ENCODE measurements around the gene RNF223. TPM values are rescaled to one million over a fixed set of nuclear protein-coding genes. Genes with fewer than 3 reads are reported as not detected.

Gene RNF223
- total RNA-seq, 1 experiment from 2014 or later: 6.3 TPM

DNA sequence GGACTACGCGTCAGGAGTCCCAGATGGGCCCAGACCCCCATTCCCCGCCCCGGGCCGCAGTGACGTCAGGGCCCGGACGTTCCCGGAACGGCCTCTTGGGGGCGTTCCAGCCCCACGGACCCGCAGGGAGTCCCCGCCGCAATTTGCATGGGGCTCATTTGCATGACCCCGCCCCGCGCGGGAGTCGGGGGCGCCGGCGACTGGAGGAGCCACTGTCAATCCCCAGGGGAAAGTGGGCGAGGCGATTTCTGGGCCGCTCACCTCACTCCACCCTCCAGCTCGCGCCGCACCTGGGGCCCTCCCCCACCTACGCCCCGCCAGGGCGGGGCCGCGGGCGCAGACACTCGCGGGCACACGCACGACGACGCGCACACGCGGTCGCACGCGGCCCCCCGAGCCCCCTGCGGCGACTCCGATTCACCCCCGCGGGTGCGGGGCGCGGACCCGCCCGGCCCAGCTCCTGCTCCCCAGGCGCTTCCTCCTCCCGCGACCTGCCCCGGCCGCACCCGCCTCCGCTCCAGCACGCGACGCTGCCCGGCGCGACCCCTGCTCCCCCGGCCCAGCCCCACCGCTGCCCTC is 41.0 kb downstream of the RNF223 start:
- Histone ChIP-seq H2AFZ (ENCODE audit: low read depth, low read length, poor library complexity, severe bottlenecking) (no peak overlapping the region), H3K4me2 (ENCODE audit: low read length) (no peak overlapping the region), H3K36me3 (ENCODE audit: control insufficient read depth in 1 of 2, insufficient read depth in 2 of 2, low read length in 2 of 2) (peaks cover 0 to 16% of the 10 kb centered on the region in 2 experiments; a peak in 1 of 4 replicates), H3K9ac (ENCODE audit: low read length) (no peak overlapping the region), H3K27ac (ENCODE audit: low read depth, low read length) (no peak overlapping the region), H3K4me1 (ENCODE audit: control insufficient read depth in 1 of 2, insufficient read depth in 2 of 2, low read length in 2 of 2) (peaks cover 0 to 6% of the 10 kb centered on the region in 2 experiments; a peak in 1 of 4 replicates), H3K9me2 (ENCODE audit: insufficient read depth) (no peaks in the 10 kb centered on the region), H4K20me1 (ENCODE audit: insufficient read depth) (no peaks in the 10 kb centered on the region), H3K9me3 (ENCODE audit: control insufficient read depth in 1 of 2, insufficient read depth in 1 of 2, low read depth in 1 of 2, low read length in 2 of 2) (no peaks in the 10 kb centered on the region), H3K4me3 (replicated peaks in 1 of 2; ENCODE audit: low read depth in 1 of 2, low read length in 2 of 2) (no peak overlapping the region), H3K27me3 (ENCODE audit: insufficient read depth, low read length) (no peaks in the 10 kb centered on the region), H3K79me2 (ENCODE audit: insufficient read depth, low read length) (peaks cover 60% of the 10 kb centered on the region)
- ATAC-seq (peak; percentile 90), DNase-seq (ENCODE audit: low read depth, low spot score) (no peak)
- CTCF ChIA-PET: no interaction called here
- POLR2A ChIA-PET: no interaction called here
- intact Hi-C loops (cut with micrococcal nuclease): no loop called here
- RAD21 ChIA-PET (ENCODE audit: low non-redundant PET in 1 of 2, low total read pairs in 2 of 2, uncharacterized antibody in 2 of 2, unreplicated experiment in 2 of 2): no interaction called here
- no TSS peak for BruUV-seq (replicated peaks)
- peak; percentile 79 for TF ChIP-seq RAD21 (IDR thresholded peaks at IDR 0.05; ENCODE audit: low read depth)
- TF ChIP-seq ZFX (IDR thresholded peaks at IDR 0.05): no peak
- TF ChIP-seq, protein P1, sequence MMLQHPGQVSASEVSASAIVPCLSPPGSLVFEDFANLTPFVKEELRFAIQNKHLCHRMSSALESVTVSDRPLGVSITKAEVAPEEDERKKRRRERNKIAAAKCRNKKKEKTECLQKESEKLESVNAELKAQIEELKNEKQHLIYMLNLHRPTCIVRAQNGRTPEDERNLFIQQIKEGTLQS (IDR thresholded peaks at IDR 0.05): no peak
- TF ChIP-seq, protein P2, sequence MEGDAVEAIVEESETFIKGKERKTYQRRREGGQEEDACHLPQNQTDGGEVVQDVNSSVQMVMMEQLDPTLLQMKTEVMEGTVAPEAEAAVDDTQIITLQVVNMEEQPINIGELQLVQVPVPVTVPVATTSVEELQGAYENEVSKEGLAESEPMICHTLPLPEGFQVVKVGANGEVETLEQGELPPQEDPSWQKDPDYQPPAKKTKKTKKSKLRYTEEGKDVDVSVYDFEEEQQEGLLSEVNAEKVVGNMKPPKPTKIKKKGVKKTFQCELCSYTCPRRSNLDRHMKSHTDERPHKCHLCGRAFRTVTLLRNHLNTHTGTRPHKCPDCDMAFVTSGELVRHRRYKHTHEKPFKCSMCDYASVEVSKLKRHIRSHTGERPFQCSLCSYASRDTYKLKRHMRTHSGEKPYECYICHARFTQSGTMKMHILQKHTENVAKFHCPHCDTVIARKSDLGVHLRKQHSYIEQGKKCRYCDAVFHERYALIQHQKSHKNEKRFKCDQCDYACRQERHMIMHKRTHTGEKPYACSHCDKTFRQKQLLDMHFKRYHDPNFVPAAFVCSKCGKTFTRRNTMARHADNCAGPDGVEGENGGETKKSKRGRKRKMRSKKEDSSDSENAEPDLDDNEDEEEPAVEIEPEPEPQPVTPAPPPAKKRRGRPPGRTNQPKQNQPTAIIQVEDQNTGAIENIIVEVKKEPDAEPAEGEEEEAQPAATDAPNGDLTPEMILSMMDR (IDR thresholded peaks at IDR 0.05 in 2 of 3, conservative IDR thresholded peaks at IDR 0.05 in 1 of 3; ENCODE audit: borderline replicate concordance in 1 of 3, insufficient read depth in 1 of 3, low read depth in 2 of 3, low read length in 2 of 3): peak in 2 of 3 experiments; percentile 67 to 69; a peak in 5 of 6 replicates

DNA sequence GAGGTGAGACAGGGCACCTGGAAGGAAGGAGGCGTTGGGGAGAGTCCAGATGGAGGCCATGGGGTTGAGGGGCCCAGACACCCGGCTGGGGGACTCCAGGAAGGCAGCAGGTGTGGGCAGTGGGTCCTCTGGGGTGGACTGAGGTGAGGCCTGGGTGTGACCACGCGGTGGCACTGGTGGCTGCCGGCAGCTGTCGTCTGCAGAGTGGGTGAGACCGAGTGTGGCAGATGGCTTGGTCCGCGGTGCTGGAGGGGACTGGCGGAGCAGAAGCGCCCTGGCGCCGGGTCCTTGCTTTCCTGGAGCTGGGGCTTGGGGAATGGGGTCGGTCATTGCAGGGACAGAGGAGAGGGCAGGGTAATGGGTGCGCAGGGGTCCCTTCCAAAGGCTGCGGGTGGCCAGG is 41.7 kb downstream of the RNF223 start:
- intact Hi-C loops (cut with micrococcal nuclease): no loop called here
- Histone ChIP-seq H3K9me3 (ENCODE audit: control insufficient read depth in 1 of 2, insufficient read depth in 1 of 2, low read depth in 1 of 2, low read length in 2 of 2) (no peaks in the 10 kb centered on the region), H3K4me3 (replicated peaks in 1 of 2; ENCODE audit: low read depth in 1 of 2, low read length in 2 of 2) (no peak overlapping the region), H3K4me2 (ENCODE audit: low read length) (no peak overlapping the region), H3K36me3 (ENCODE audit: control insufficient read depth in 1 of 2, insufficient read depth in 2 of 2, low read length in 2 of 2) (peaks cover 0 to 21% of the 10 kb centered on the region in 2 experiments; a peak in 1 of 4 replicates), H2AFZ (ENCODE audit: low read depth, low read length, poor library complexity, severe bottlenecking) (no peak overlapping the region), H4K20me1 (ENCODE audit: insufficient read depth) (no peaks in the 10 kb centered on the region), H3K27ac (ENCODE audit: low read depth, low read length) (no peak overlapping the region; the same call in 1 of the 2 replicates), H3K9ac (ENCODE audit: low read length) (no peak overlapping the region), H3K79me2 (ENCODE audit: insufficient read depth, low read length) (peaks cover 62% of the 10 kb centered on the region), H3K27me3 (ENCODE audit: insufficient read depth, low read length) (no peaks in the 10 kb centered on the region), H3K4me1 (ENCODE audit: control insufficient read depth in 1 of 2, insufficient read depth in 2 of 2, low read length in 2 of 2) (peaks cover 0 to 6% of the 10 kb centered on the region in 2 experiments; a peak in 1 of 4 replicates), H3K9me2 (ENCODE audit: insufficient read depth) (no peaks in the 10 kb centered on the region)
- no TSS peak for BruUV-seq (replicated peaks)
- no peak for DNase-seq (ENCODE audit: low read depth, low spot score)
- ChIA-PET RAD21 (ENCODE audit: low non-redundant PET in 1 of 2, low total read pairs in 2 of 2, uncharacterized antibody in 2 of 2, unreplicated experiment in 2 of 2) (no interaction called here), CTCF (no interaction called here), POLR2A (no interaction called here)
- TF ChIP-seq, protein P3, sequence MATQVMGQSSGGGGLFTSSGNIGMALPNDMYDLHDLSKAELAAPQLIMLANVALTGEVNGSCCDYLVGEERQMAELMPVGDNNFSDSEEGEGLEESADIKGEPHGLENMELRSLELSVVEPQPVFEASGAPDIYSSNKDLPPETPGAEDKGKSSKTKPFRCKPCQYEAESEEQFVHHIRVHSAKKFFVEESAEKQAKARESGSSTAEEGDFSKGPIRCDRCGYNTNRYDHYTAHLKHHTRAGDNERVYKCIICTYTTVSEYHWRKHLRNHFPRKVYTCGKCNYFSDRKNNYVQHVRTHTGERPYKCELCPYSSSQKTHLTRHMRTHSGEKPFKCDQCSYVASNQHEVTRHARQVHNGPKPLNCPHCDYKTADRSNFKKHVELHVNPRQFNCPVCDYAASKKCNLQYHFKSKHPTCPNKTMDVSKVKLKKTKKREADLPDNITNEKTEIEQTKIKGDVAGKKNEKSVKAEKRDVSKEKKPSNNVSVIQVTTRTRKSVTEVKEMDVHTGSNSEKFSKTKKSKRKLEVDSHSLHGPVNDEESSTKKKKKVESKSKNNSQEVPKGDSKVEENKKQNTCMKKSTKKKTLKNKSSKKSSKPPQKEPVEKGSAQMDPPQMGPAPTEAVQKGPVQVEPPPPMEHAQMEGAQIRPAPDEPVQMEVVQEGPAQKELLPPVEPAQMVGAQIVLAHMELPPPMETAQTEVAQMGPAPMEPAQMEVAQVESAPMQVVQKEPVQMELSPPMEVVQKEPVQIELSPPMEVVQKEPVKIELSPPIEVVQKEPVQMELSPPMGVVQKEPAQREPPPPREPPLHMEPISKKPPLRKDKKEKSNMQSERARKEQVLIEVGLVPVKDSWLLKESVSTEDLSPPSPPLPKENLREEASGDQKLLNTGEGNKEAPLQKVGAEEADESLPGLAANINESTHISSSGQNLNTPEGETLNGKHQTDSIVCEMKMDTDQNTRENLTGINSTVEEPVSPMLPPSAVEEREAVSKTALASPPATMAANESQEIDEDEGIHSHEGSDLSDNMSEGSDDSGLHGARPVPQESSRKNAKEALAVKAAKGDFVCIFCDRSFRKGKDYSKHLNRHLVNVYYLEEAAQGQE (IDR thresholded peaks at IDR 0.05; ENCODE audit: low read depth): no peak
- TF ChIP-seq ZNF274 (IDR thresholded peaks at IDR 0.05; ENCODE audit: low read depth, low read length) (no peak), FOSL1 (IDR thresholded peaks at IDR 0.05; ENCODE audit: low read depth) (no peak), CEBPB (IDR thresholded peaks at IDR 0.05; ENCODE audit: low read depth) (no peak), SIN3A (IDR thresholded peaks at IDR 0.05; ENCODE audit: low read depth) (no peak), RAD21 (IDR thresholded peaks at IDR 0.05; ENCODE audit: low read depth) (no peak), POLR2A (IDR thresholded peaks at IDR 0.05; ENCODE audit: borderline replicate concordance, extremely low read depth, insufficient read depth, insufficient read length) (no peak)
- TF ChIP-seq, protein P1 (IDR thresholded peaks at IDR 0.05): no peak
- TF ChIP-seq, protein P4, sequence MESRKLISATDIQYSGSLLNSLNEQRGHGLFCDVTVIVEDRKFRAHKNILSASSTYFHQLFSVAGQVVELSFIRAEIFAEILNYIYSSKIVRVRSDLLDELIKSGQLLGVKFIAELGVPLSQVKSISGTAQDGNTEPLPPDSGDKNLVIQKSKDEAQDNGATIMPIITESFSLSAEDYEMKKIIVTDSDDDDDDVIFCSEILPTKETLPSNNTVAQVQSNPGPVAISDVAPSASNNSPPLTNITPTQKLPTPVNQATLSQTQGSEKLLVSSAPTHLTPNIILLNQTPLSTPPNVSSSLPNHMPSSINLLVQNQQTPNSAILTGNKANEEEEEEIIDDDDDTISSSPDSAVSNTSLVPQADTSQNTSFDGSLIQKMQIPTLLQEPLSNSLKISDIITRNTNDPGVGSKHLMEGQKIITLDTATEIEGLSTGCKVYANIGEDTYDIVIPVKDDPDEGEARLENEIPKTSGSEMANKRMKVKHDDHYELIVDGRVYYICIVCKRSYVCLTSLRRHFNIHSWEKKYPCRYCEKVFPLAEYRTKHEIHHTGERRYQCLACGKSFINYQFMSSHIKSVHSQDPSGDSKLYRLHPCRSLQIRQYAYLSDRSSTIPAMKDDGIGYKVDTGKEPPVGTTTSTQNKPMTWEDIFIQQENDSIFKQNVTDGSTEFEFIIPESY (IDR thresholded peaks at IDR 0.05; ENCODE audit: extremely low read depth, insufficient replicate concordance, low read length): no peak
- ATAC-seq: peak; percentile 2; the same call in 1 of the 2 replicates
